HG03565 (cell line): Measurements from ENCODE around the gene TFF1.

ENCODE experiments used
- ATAC-seq: cut with Tn5 transposase; IDR thresholded peaks from one replicate; pipeline ENCODE4 v1.9.1; 2021; ENCODE audit warnings: mild to moderate bottlenecking, moderate library complexity; ENCODE audit not compliant: unreplicated experiment

The TFF1 gene

GRCh38 chr21:42321231-42321630 is 45.1 kb downstream of the TFF1 start:
- no peak for ATAC-seq

GRCh38 chr21:42320791-42321190 is 45.5 kb downstream of the TFF1 start:
- no peak for ATAC-seq

GRCh38 chr21:42319851-42320572 is 46.3 kb downstream of the TFF1 start:
- no peak for ATAC-seq

GRCh38 chr21:42319376-42319775 is 47.0 kb downstream of the TFF1 start:
- ATAC-seq, result no peak

GRCh38 chr21:42317826-42318746 is 48.2 kb downstream of the TFF1 start:
- ATAC-seq, result no peak

GRCh38 chr21:42317341-42317741 is 49.0 kb downstream of the TFF1 start:
- no peak for ATAC-seq

- ATAC-seq, result no peak
Observed at GRCh38 chr21:42316891-42317290, 49.4 kb downstream of the TFF1 start.

- ATAC-seq, result no peak
Observed at GRCh38 chr21:42315296-42315891, 50.9 kb downstream of the TFF1 start, which contains the start of gene TFF3. TFF3 (minus strand) TSS chr21:42315409; CDS start chr21:42315374, 35 bp downstream.

GRCh38 chr21:42314616-42315295 is 51.6 kb downstream of the TFF1 start:
- ATAC-seq, result no peak

- ATAC-seq, result no peak
Observed at GRCh38 chr21:42313501-42313969, 52.8 kb downstream of the TFF1 start.

- no peak for ATAC-seq
Observed at GRCh38 chr21:42312626-42313104, 53.7 kb downstream of the TFF1 start.
